Kidney (tissue), 14 donors: Measurements from ENCODE around the gene ARID1B. TPM values are rescaled to one million over a fixed set of nuclear protein-coding genes. Genes with fewer than 3 reads are reported as not detected.

Source experiments
- DNase-seq, 5 donors: peaks; one replicate each; pipeline ENCODE4 v3.0.0-alpha.2; 2013 to 2020
- FAIRE-seq: peaks from 2 replicates; lab custom pipeline; 2012; peaks lifted over from hg19 to GRCh38; lab: Jason Lieb, UNC
- H3K27ac ChIP-seq, 2 donors: one replicate each; pipeline ENCODE4 v1.7.0; 2013; ENCODE audit warnings: low read depth in 2 of 2, low read length in 2 of 2, inconsistent platforms in 1 of 2
- H3K27me3 ChIP-seq: one replicate; pipeline ENCODE4 v1.7.1; 2013; ENCODE audit warnings: low read length, inconsistent platforms; ENCODE audit not compliant: control insufficient read depth, insufficient read depth
- H3K36me3 ChIP-seq, 3 donors: one replicate each; pipeline versions ENCODE4 v1.7.0 to v1.7.1; 2013; ENCODE audit warnings: low read length in 3 of 3, control low read depth in 1 of 3, inconsistent platforms in 1 of 3; ENCODE audit not compliant: insufficient read depth in 3 of 3, control insufficient read depth in 2 of 3
- H3K4me1 ChIP-seq, 3 donors: one replicate each; pipeline versions ENCODE4 v1.7.0 to v1.7.1; 2013; ENCODE audit warnings: low read length in 3 of 3, inconsistent platforms in 1 of 3, low read depth in 1 of 3; ENCODE audit not compliant: control insufficient read depth in 2 of 3, insufficient read depth in 2 of 3
- H3K4me3 ChIP-seq, 3 donors: one replicate each; pipeline versions ENCODE4 v1.7.0 to v1.8.1; 2013; ENCODE audit warnings: low read length in 3 of 3, control low read depth in 1 of 3, inconsistent platforms in 1 of 3
- H3K9ac ChIP-seq, 3 donors: one replicate each; pipeline versions ENCODE4 v1.7.0 to v1.7.1; 2013; ENCODE audit warnings: low read length in 3 of 3, control low read depth in 1 of 3, inconsistent platforms in 1 of 3
- H3K9me3 ChIP-seq, 3 donors: one replicate each; pipeline versions ENCODE4 v1.7.0 to v1.7.1; 2013; ENCODE audit warnings: low read length in 3 of 3, control low read depth in 1 of 3, inconsistent platforms in 1 of 3; ENCODE audit not compliant: control insufficient read depth in 2 of 3, insufficient read depth in 1 of 3
- CTCF ChIP-seq: IDR thresholded peaks from 3 replicates; pipeline ENCODE4 v1.5.1; 2012; ENCODE audit warnings: mild to moderate bottlenecking, moderate library complexity, borderline replicate concordance; ENCODE audit not compliant: insufficient read depth; ENCODE audit errors: extremely low read depth
- intact Hi-C: fragments of 100-400 bp; cut with DNase I; formaldehyde crosslinking; loops from one replicate; pipeline ENCODE4 v1.11.1; 2022
- polyA plus RNA-seq: library from polyadenylated mRNA; stranded (reverse); fragments of 350-450 nt; fragmentation: Illumina TruSeq; extraction: RNeasy Lipid Tissue Mini Kit (QIAGEN cat#74804); gene quantifications from one replicate; pipeline ENCODE4 v1.2.3, GENCODE V29; 2014; ENCODE audit warnings: low read depth, low replicate concordance; ENCODE audit not compliant: insufficient read depth
- total RNA-seq: library from RNA; stranded (reverse); fragmentation: NEBNext Ultra II Directional; extraction: Animal tissue kit (Norgen Biotek cat#: 25700); gene quantifications from one replicate; pipeline ENCODE4 v1.2.1, GENCODE V29; 2021
- donor health status: control.
- donor health status: control.
- donor health status: control.
- donor health status: control.
- donor health status: control.
- donor health status: DM: yes; HTN: yes; CAD: no.
- donor health status: Normal renal cell carcinoma (clear cell type).

Gene ARID1B
- total and polyA plus RNA-seq, 2 donors from 2014 or later: 16.4 to 110 TPM

GRCh38 chr6:156967852-156968251 is 190.7 kb downstream of the ARID1B start:
- intact Hi-C loops: no loop called here
- Histone ChIP-seq H3K4me3 (no peak overlapping the region), H3K9me3 (no peaks in the 10 kb centered on the region), H3K9ac (no peak overlapping the region), H3K4me1 (peaks cover 0 to 11% (median 6%) of the 10 kb centered on the region in 3 donors), H3K27me3 (no peaks in the 10 kb centered on the region), H3K27ac (no peak overlapping the region), H3K36me3 (no peaks in the 10 kb centered on the region)
- no peak for TF ChIP-seq CTCF
- no peak for DNase-seq
- FAIRE-seq: no peak

DNA sequence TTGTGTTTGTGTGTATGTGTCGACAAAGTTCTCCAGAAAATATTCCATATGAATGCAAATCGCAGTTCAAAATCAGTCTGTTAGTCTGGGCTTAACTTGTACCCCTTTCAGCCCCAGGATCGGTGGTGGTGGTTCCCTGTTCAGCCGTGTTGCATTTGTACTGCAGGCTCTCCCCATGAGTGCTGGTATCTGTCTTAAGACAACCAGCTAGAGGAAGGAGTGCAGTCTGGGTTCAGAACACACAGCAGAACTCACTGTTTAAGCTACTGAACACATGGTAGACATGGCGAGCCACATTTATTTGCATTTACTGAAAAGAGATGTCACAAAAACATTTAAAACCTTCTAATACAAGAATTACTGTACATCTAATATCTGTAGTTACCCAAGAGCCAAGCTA is 192.1 kb downstream of the ARID1B start:
- Histone ChIP-seq H3K4me3 (no peak overlapping the region), H3K9me3 (no peaks in the 10 kb centered on the region), H3K4me1 (peaks cover 0 to 7% (median 6%) of the 10 kb centered on the region in 3 donors), H3K27ac (no peak overlapping the region), H3K9ac (no peak overlapping the region), H3K27me3 (no peaks in the 10 kb centered on the region), H3K36me3 (no peaks in the 10 kb centered on the region)
- intact Hi-C loops: no loop called here
- DNase-seq: no peak
- no peak for FAIRE-seq
- no peak for TF ChIP-seq CTCF

DNA sequence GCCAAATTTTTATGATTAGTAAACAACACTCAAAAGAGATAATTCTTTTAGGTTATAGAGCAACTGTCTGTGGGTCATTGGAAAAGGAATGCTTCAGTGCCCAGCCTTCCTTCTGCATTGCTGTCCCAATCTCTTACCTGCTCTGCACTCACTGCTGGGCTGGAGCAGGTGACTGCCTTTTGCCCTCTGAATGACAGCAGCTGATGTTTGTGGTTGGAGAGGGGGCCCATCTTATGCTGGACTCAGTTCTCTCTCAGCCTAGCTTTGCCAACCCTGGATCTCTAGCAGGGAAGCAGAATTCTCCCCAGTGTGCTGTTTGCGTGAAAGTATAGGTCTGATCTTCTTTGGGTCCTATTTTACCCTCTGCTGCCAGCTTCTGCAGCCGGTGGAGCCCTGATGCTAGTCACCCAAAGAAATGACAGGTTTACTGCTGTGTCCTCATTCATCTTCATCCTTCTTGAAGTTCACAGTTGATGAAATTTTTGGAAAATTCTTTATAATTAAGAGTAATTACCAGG is 193.5 kb downstream of the ARID1B start:
- Histone ChIP-seq H3K9me3 (no peaks in the 10 kb centered on the region), H3K36me3 (no peaks in the 10 kb centered on the region), H3K4me1 (peaks cover 0 to 7% (median 6%) of the 10 kb centered on the region in 3 donors), H3K27me3 (no peaks in the 10 kb centered on the region), H3K4me3 (no peak overlapping the region), H3K9ac (no peak overlapping the region), H3K27ac (no peak overlapping the region)
- FAIRE-seq: no peak
- no peak for TF ChIP-seq CTCF
- DNase-seq: no peak
- intact Hi-C loops: no loop called here
